A549 (cell line): ENCODE results near the gene GAK. TPM values are rescaled to one million over a fixed set of nuclear protein-coding genes. Genes with fewer than 3 reads are reported as not detected.

Experiments
- ATAC-seq, 2 experiments: fragments of 200-7000 bp in 1 of 2; fragments of >200 bp in 1 of 2; cut with Nextera tagmentation in 1 of 2; cut with Tn5 transposase in 1 of 2; 3 replicates each; pipeline versions ENCODE4 v1.8.0 to v1.9.1; 2018 to 2020; ENCODE audit warnings: mild to moderate bottlenecking in 1 of 2, moderate library complexity in 1 of 2
- CTCF ChIA-PET: fragments of 300-600 bp; sonication (Branson Sonifier 250); formaldehyde crosslinking; extraction: SDS; loops from one replicate; lab custom pipeline; 2021; ENCODE audit warnings: antibody characterized with exemption, inconsistent platforms; lab: Yijun Ruan, JAX
- POLR2A ChIA-PET: fragments of 350-600 bp; formaldehyde crosslinking; extraction: SDS; loops from one replicate; lab custom pipeline; 2021; ENCODE audit warnings: antibody characterized with exemption, inconsistent platforms; lab: Yijun Ruan, JAX
- DNase-seq, 2 experiments: peaks; one replicate each; pipeline versions ENCODE4 v3.0.0 to v3.0.0-alpha.2; 2011 to 2016; ENCODE audit warnings: low read depth in 1 of 2, low spot score in 1 of 2
- FAIRE-seq: peaks from 2 replicates; lab custom pipeline; 2011; peaks lifted over from hg19 to GRCh38; lab: Jason Lieb, UNC
- H3K27ac ChIP-seq, 2 experiments: fragments of >200 bp; sonication (Bioruptor Twin); formaldehyde crosslinking; 3 replicates each; pipeline ENCODE4 v1.5.1; 2016 to 2017
- H3K4me1 ChIP-seq: fragments of >200 bp; sonication (Bioruptor Twin); formaldehyde crosslinking; 3 replicates; pipeline ENCODE4 v1.6.1; 2016
- H3K4me2 ChIP-seq: fragments of >200 bp; sonication (Bioruptor Twin); formaldehyde crosslinking; 3 replicates; pipeline ENCODE4 v1.6.1; 2016
- H3K4me3 ChIP-seq: fragments of >200 bp; sonication (Bioruptor Twin); formaldehyde crosslinking; 3 replicates; pipeline ENCODE4 v1.5.1; 2016
- H3K9me3 ChIP-seq: fragments of >200 bp; sonication (Bioruptor Twin); formaldehyde crosslinking; 3 replicates; pipeline ENCODE4 v1.6.1; 2016
- ATOH8 ChIP-seq: fragments of 250-450 bp; sonication (Bioruptor Pico); IDR thresholded peaks from 2 replicates; pipeline ENCODE4 v1.5.0; 2020; ENCODE audit warnings: low read depth, mild to moderate bottlenecking, moderate library complexity
- BCL3 ChIP-seq: fragments of >200 bp; sonication (Bioruptor Twin); formaldehyde crosslinking; IDR thresholded peaks from 3 replicates; pipeline ENCODE4 v1.6.1; 2016
- BHLHE40 ChIP-seq: IDR thresholded peaks from 2 replicates; pipeline ENCODE4 v1.6.1; 2012; ENCODE audit warnings: low read depth, low read length, inconsistent platforms
- CBX2 ChIP-seq: fragments of 200-600 bp; sonication (generic); IDR thresholded peaks from 2 replicates; pipeline ENCODE4 v1.6.1; 2016; ENCODE audit warnings: low read depth, mild to moderate bottlenecking, borderline replicate concordance
- CBX8 ChIP-seq: fragments of 200-600 bp; sonication (generic); IDR thresholded peaks from 2 replicates; pipeline ENCODE4 v1.6.1; 2016
- CTCF ChIP-seq: fragments of >200 bp; sonication (Bioruptor Twin); formaldehyde crosslinking; IDR thresholded peaks from 3 replicates; pipeline ENCODE4 v1.5.1; 2016
- EHF ChIP-seq: fragments of 250-450 bp; sonication (Bioruptor Pico); IDR thresholded peaks from 2 replicates; pipeline ENCODE4 v1.5.0; 2020; ENCODE audit warnings: mild to moderate bottlenecking
- FOSB ChIP-seq: fragments of 250-450 bp; sonication (Bioruptor Pico); IDR thresholded peaks from 2 replicates; pipeline ENCODE4 v1.5.0; 2020; ENCODE audit warnings: mild to moderate bottlenecking, moderate library complexity
- GATA3 ChIP-seq: IDR thresholded peaks from 2 replicates; pipeline ENCODE4 v1.6.1; 2012; ENCODE audit warnings: borderline replicate concordance
- HDAC2 ChIP-seq: fragments of 200-600 bp; sonication (generic); IDR thresholded peaks from 2 replicates; pipeline ENCODE4 v1.6.1; 2016
- HES2 ChIP-seq: fragments of >200 bp; sonication (Bioruptor Twin); formaldehyde crosslinking; IDR thresholded peaks from 2 replicates; pipeline ENCODE4 v1.6.1; 2016
- HOXA7 ChIP-seq: fragments of 250-450 bp; sonication (Bioruptor Pico); IDR thresholded peaks from 2 replicates; pipeline ENCODE4 v1.5.0; 2020; ENCODE audit warnings: mild to moderate bottlenecking, moderate library complexity
- HOXB13 ChIP-seq: fragments of 250-450 bp; sonication (Bioruptor Pico); IDR thresholded peaks from 2 replicates; pipeline ENCODE4 v1.5.0; 2020; ENCODE audit warnings: low read depth, mild to moderate bottlenecking, moderate library complexity
- JUN ChIP-seq, 2 experiments: fragments of >200 bp; sonication (Bioruptor Twin); formaldehyde crosslinking; IDR thresholded peaks; 2 replicates in 1 of 2; 3 replicates in 1 of 2; pipeline ENCODE4 v1.6.1; 2016 to 2017
- KDM1A ChIP-seq: fragments of 200-600 bp; sonication (generic); IDR thresholded peaks from 2 replicates; pipeline ENCODE4 v1.6.1; 2016; ENCODE audit warnings: low read depth, mild to moderate bottlenecking
- KDM5A ChIP-seq: fragments of 200-600 bp; sonication (generic); IDR thresholded peaks from 2 replicates; pipeline ENCODE4 v1.6.1; 2016; ENCODE audit warnings: antibody characterized with exemption, mild to moderate bottlenecking
- MAX ChIP-seq: IDR thresholded peaks from 2 replicates; pipeline ENCODE4 v1.6.1; 2012
- MAZ ChIP-seq: fragments of 150-350 bp; IDR thresholded peaks from 2 replicates; pipeline ENCODE4 v1.6.1; 2014; ENCODE audit warnings: antibody characterized with exemption, low read depth, low read length, borderline replicate concordance
- NFE2L2 ChIP-seq: fragments of 150-350 bp; conservative IDR thresholded peaks from 2 replicates; pipeline ENCODE4 v1.6.1; 2014; ENCODE audit warnings: low read length
- NPAS2 ChIP-seq: fragments of 250-450 bp; sonication (Bioruptor Pico); IDR thresholded peaks from 2 replicates; pipeline ENCODE4 v1.8.0; 2022; ENCODE audit warnings: mild to moderate bottlenecking, moderate library complexity, borderline replicate concordance
- NR3C1 ChIP-seq: fragments of >200 bp; sonication (Bioruptor Twin); formaldehyde crosslinking; IDR thresholded peaks from 3 replicates; pipeline ENCODE4 v1.6.1; 2017
- POLR2A ChIP-seq: IDR thresholded peaks from 2 replicates; pipeline ENCODE4 v1.6.1; 2012; ENCODE audit warnings: mild to moderate bottlenecking, low read length
- RAD21 ChIP-seq, 2 experiments: fragments of >200 bp in 1 of 2; sonication (Bioruptor Twin) in 1 of 2; formaldehyde crosslinking in 1 of 2; IDR thresholded peaks in 1 of 2; conservative IDR thresholded peaks in 1 of 2; 2 replicates in 1 of 2; 3 replicates in 1 of 2; pipeline ENCODE4 v1.6.1; 2012 to 2018; ENCODE audit warnings: inconsistent platforms in 1 of 2
- RCOR1 ChIP-seq: fragments of 150-350 bp; IDR thresholded peaks from 2 replicates; pipeline ENCODE4 v1.6.1; 2014; ENCODE audit warnings: antibody characterized with exemption, low read length, low read depth
- REST ChIP-seq: fragments of 200-600 bp; sonication (generic); IDR thresholded peaks from 2 replicates; pipeline ENCODE4 v1.6.1; 2016; ENCODE audit warnings: antibody characterized with exemption, mild to moderate bottlenecking, moderate library complexity
- TFCP2L1 ChIP-seq: fragments of 250-450 bp; sonication (Bioruptor Pico); IDR thresholded peaks from 2 replicates; pipeline ENCODE4 v1.5.0; 2021; ENCODE audit warnings: mild to moderate bottlenecking
- TP53 ChIP-seq: fragments of 250-450 bp; sonication (Bioruptor Pico); IDR thresholded peaks from 2 replicates; pipeline ENCODE4 v1.5.0; 2021; ENCODE audit warnings: mild to moderate bottlenecking, moderate library complexity
- WGBS: methylation state at CpG from one replicate; pipeline ENCODE4 v1.1.6; 2017; ENCODE audit errors: missing lambda C conversion rate; 5-methylcytosine and 5-hydroxymethylcytosine counted together
- polyA plus RNA-seq, 4 experiments: library from polyadenylated mRNA; depleted of rRNA in 3 of 4; stranded (reverse); fragments of >200 nt; fragmentation: RNase III in 1 of 4; extraction: RNeasy Plus Mini Kit Qiagen cat#74134 plus additional on column Dnase treatment in 1 of 4; gene quantifications; 2 replicates in 3 of 4; 3 replicates in 1 of 4; pipeline ENCODE4 v1.2.3, GENCODE V29; 2011 to 2017

Gene GAK
- polyA plus RNA-seq, 2 of the 4 experiments (the other 2 are of a cell fraction): 13.8 to 34.3 TPM

- no peak overlapping the region for H3K4me2 ChIP-seq
- no peak overlapping the region for H3K27ac ChIP-seq
- ATAC-seq (no peak), FAIRE-seq (no peak)
- CTCF ChIA-PET: no interaction called here
- H3K4me1 ChIP-seq: no peaks in the 10 kb centered on the region
- TF ChIP-seq ATOH8 (CRISPR knock-in tag) (no peak), CTCF (no peak), POLR2A (no peak), KDM5A (no peak), NR3C1 (no peak), JUN (IDR thresholded peaks at IDR 0.05) (no peak), TP53 (CRISPR knock-in tag) (no peak), GATA3 (no peak)
- TF ChIP-seq, all 56 proteins: peak for 0
- DNase-seq: no peak
- H3K4me3 ChIP-seq: no peak overlapping the region
- POLR2A ChIA-PET: no interaction called here
- WGBS: 89% methylated on average over 9 of the region's 9 CpGs
- H3K9me3 ChIP-seq: no peaks in the 10 kb centered on the region
These were observed 58.1 kb downstream of the GAK start for GRCh38 chr4:874056-874455.

- no peak for FAIRE-seq
These were observed 59.7 kb downstream of the GAK start for GRCh38 chr4:872241-872981.

GRCh38 chr4:871484-871883, 60.6 kb downstream of the GAK start:
- ChIA-PET CTCF (interaction anchor here (0.5 kb wide), 1 partner anchor 15 kb away, joined by 5 read pairs; no protein-coding TSS in a partner anchor), POLR2A (no interaction called here)
- Histone ChIP-seq H3K9me3 (no peaks in the 10 kb centered on the region), H3K4me2 (no peak overlapping the region), H3K4me3 (no peak overlapping the region), H3K4me1 (no peaks in the 10 kb centered on the region), H3K27ac (no peak overlapping the region)
- DNase-seq (no peak), FAIRE-seq (no peak), ATAC-seq (no peak)
- 100% methylated on average over 3 of the region's 9 CpGs for WGBS
- TF ChIP-seq NFE2L2: no peak
- no peak for TF ChIP-seq REST
- no peak for TF ChIP-seq BCL3
- TF ChIP-seq MAZ: no peak
- no peak for TF ChIP-seq KDM1A
- TF ChIP-seq RAD21 (conservative IDR thresholded peaks at IDR 0.05 in 1 of 2, IDR thresholded peaks at IDR 0.05 in 1 of 2): no peak
- no peak for TF ChIP-seq HOXA7
- no peak for TF ChIP-seq CBX8
- no peak for TF ChIP-seq FOSB (CRISPR knock-in tag)
- TF ChIP-seq RCOR1: no peak

More at GRCh38 chr4:872241-872981, 59.7 kb downstream of the GAK start:
- TF ChIP-seq HOXB13: no peak
- TF ChIP-seq EHF (CRISPR knock-in tag): no peak
- TF ChIP-seq GATA3: no peak
- TF ChIP-seq RCOR1: no peak
- no peak for TF ChIP-seq FOSB (CRISPR knock-in tag)
- TF ChIP-seq MAX: no peak
- TF ChIP-seq HDAC2: no peak
- no peak for TF ChIP-seq TFCP2L1 (CRISPR knock-in tag)
- no peak for TF ChIP-seq NPAS2 (CRISPR knock-in tag)
- TF ChIP-seq CBX2: no peak
- no peak for TF ChIP-seq BHLHE40
- TF ChIP-seq HES2: no peak
- TF ChIP-seq NR3C1: no peak
- TF ChIP-seq, all 56 proteins: peak for 0
- 93% methylated on average over 23 of the region's 43 CpGs for WGBS
- ChIA-PET CTCF (no interaction called here), POLR2A (no interaction called here)
- DNase-seq (no peak), ATAC-seq (no peak)
- H3K27ac ChIP-seq: no peak overlapping the region
- H3K9me3 ChIP-seq: no peaks in the 10 kb centered on the region
- no peak overlapping the region for H3K4me3 ChIP-seq
- no peaks in the 10 kb centered on the region for H3K4me1 ChIP-seq
- H3K4me2 ChIP-seq: no peak overlapping the region
